ENCODE results near the gene DNAJC27.

DNA sequence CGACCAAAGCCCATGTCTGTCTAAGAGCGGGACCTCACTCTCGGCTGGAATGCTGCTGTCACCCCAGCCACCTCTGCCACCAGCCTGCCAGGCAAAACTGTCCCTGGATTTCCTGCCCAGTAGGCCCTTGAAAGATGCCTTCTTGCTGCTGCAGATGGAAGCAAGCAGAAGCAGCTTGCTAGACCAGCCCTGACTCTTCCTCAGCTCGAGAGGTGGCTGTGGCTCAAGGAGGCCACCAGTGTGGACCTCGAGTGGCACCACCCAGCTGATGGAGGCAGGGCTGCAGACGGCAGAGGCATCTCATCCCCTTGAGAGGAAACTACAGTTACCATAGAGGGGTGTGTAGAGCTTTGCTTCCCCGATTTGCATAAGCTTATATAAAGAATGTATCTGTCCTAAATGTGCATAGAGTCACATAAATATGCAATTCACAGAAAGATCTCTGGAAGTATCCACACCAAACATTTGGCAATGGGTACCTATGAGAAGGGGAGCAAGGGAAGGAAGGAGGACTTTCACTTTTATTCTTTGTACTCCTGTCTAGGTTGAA is 72.3 kb downstream of the DNAJC27 start:
- TF ChIP-seq, protein P1, sequence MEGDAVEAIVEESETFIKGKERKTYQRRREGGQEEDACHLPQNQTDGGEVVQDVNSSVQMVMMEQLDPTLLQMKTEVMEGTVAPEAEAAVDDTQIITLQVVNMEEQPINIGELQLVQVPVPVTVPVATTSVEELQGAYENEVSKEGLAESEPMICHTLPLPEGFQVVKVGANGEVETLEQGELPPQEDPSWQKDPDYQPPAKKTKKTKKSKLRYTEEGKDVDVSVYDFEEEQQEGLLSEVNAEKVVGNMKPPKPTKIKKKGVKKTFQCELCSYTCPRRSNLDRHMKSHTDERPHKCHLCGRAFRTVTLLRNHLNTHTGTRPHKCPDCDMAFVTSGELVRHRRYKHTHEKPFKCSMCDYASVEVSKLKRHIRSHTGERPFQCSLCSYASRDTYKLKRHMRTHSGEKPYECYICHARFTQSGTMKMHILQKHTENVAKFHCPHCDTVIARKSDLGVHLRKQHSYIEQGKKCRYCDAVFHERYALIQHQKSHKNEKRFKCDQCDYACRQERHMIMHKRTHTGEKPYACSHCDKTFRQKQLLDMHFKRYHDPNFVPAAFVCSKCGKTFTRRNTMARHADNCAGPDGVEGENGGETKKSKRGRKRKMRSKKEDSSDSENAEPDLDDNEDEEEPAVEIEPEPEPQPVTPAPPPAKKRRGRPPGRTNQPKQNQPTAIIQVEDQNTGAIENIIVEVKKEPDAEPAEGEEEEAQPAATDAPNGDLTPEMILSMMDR (IDR thresholded peaks at IDR 0.05; ENCODE audit: poor library complexity): no peak
- TF ChIP-seq EZH2 (IDR thresholded peaks at IDR 0.05; ENCODE audit: borderline replicate concordance): no peak
- TF ChIP-seq EZH2phosphoT487 (IDR thresholded peaks at IDR 0.05; ENCODE audit: low read depth, severe bottlenecking, unreplicated experiment): no peak
